ENCODE results near the gene CYSRT1.

DNA sequence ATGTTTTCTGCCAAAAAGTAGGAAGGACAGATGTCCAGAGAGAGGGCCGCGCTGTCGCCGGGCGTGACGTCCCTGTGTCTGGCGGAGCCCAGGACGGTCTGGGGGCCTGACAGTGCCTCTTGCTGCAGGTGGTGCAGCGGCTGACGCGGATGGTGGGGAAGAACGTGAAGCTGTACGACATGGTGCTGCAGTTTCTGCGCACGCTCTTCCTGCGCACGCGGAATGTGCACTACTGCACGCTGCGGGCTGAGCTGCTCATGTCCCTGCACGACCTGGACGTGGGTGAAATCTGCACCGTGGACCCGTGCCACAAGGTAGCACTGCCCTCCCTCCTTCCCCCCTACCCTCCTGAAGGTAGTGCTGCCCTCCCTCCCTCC is 37.9 kb downstream of the CYSRT1 start:
- TF ChIP-seq GATA3 (IDR thresholded peaks at IDR 0.05; ENCODE audit: low read depth, low read length) (no peak), GATA2 (IDR thresholded peaks at IDR 0.05; ENCODE audit: low read depth, low read length) (no peak)

Data from SH-SY5Y (cell line).